DOHH2 (cell line): ENCODE results near the gene ZNF366.

Experiments used
- H3F3A ChIP-seq: fragments of 200-600 bp; sonication (generic), shearing (Covaris generic); 2 replicates; pipeline ENCODE4 v1.6.0; 2016; ENCODE audit warnings: antibody characterized with exemption, mild to moderate bottlenecking; ENCODE audit not compliant: control insufficient read depth, insufficient read depth
- H3K27ac ChIP-seq: fragments of 200-600 bp; sonication (generic); 2 replicates; pipeline ENCODE4 v1.5.1; 2014; ENCODE audit warnings: low read depth, mild to moderate bottlenecking, low read length, moderate library complexity
- H3K27me3 ChIP-seq: fragments of 200-600 bp; sonication (generic); 2 replicates; pipeline ENCODE4 v1.6.1; 2014; ENCODE audit warnings: mild to moderate bottlenecking, low read length, mixed read lengths; ENCODE audit not compliant: control insufficient read depth
- H3K36me3 ChIP-seq: fragments of 200-600 bp; sonication (generic); 2 replicates; pipeline ENCODE4 v1.6.1; 2014; ENCODE audit warnings: mild to moderate bottlenecking, low read length, moderate library complexity, mixed read lengths; ENCODE audit not compliant: control insufficient read depth
- H3K4me1 ChIP-seq: fragments of 200-600 bp; sonication (generic); 2 replicates; pipeline ENCODE4 v1.6.1; 2014; ENCODE audit warnings: mild to moderate bottlenecking, low read length, mixed read lengths; ENCODE audit not compliant: control insufficient read depth
- H3K4me2 ChIP-seq: fragments of 200-600 bp; sonication (generic); 2 replicates; pipeline ENCODE4 v1.6.0; 2014; ENCODE audit warnings: mild to moderate bottlenecking, low read length, moderate library complexity
- H3K4me3 ChIP-seq: fragments of 200-600 bp; sonication (generic); 2 replicates; pipeline ENCODE4 v1.5.1; 2014; ENCODE audit warnings: mild to moderate bottlenecking, low read length, mixed read lengths
- H3K79me2 ChIP-seq: fragments of 200-600 bp; sonication (generic); 2 replicates; pipeline ENCODE4 v1.6.1; 2014; ENCODE audit warnings: mild to moderate bottlenecking, low read length, mixed read lengths; ENCODE audit not compliant: control insufficient read depth
- H3K9me2 ChIP-seq: fragments of 200-600 bp; sonication (generic); replicated peaks from 2 replicates; pipeline ENCODE4 v1.6.1; 2014; ENCODE audit warnings: mild to moderate bottlenecking, low read length, mixed read lengths; ENCODE audit not compliant: control insufficient read depth
- H3K9me3 ChIP-seq: fragments of 200-600 bp; sonication (generic); 2 replicates; pipeline ENCODE4 v1.6.1; 2014; ENCODE audit warnings: antibody characterized with exemption, low read length, mixed read lengths; ENCODE audit not compliant: control insufficient read depth, insufficient read depth
- H4K20me1 ChIP-seq: fragments of 200-600 bp; sonication (generic); 2 replicates; pipeline ENCODE4 v1.6.0; 2014; ENCODE audit warnings: low read depth, mild to moderate bottlenecking, antibody characterized with exemption, low read length, moderate library complexity; ENCODE audit not compliant: control insufficient read depth, insufficient read depth
- EZH2phosphoT487 ChIP-seq: fragments of 200-600 bp; sonication (generic); IDR thresholded peaks from 2 replicates; pipeline ENCODE4 v1.6.1; 2017; ENCODE audit warnings: borderline replicate concordance, mild to moderate bottlenecking, antibody characterized with exemption, low read length, moderate library complexity, mixed read lengths
- TF ChIP-seq, protein P1 (sequence below): fragments of 200-600 bp; sonication (generic); IDR thresholded peaks from one replicate; pipeline ENCODE4 v1.5.1; 2014; ENCODE audit warnings: antibody characterized with exemption, mild to moderate bottlenecking, low read depth, low read length; ENCODE audit not compliant: poor library complexity, severe bottlenecking

The ZNF366 gene

DNA sequence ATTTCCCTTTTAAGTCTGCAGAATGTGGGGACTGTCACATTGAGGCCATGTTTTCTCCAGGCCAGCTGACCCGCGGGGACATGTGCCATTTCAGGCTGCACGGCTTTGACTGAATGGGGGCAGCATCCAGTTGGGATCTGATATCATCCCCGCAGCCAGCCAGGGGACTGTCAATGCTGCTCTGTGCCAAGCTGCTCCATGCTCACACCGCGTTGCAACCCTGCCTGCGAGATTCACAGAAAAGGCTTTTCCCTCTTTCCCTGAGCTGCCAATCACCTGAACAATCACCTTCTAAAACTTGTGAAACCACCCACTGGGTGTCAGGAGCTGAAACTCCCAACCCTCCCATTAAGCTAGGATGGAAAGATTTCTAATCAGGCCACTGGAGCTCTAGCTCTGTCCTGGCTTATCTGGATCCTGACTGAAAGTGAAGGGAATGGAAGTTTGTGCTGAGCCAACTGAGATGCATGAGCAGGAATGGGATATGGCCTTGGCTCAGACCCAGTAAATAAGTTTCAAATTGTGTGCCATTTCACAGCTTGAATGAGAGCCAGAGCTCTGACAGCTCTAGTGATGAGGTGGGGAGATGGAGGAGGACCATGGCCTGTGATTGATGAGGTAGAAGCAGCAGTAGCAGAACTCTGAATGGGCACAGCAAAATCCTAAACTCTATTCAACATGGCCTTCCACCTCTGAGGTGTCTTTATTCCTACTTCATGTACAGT, 34.5 kb upstream of the ZNF366 start:
- Histone ChIP-seq H3F3A (no peaks in the 10 kb centered on the region), H3K27me3 (no peaks in the 10 kb centered on the region; the same call in 1 of the 2 replicates), H3K4me2 (no peak overlapping the region), H3K27ac (no peak overlapping the region), H3K79me2 (no peaks in the 10 kb centered on the region), H3K36me3 (no peaks in the 10 kb centered on the region), H3K9me3 (no peaks in the 10 kb centered on the region), H3K4me3 (no peak overlapping the region), H4K20me1 (no peaks in the 10 kb centered on the region), H3K4me1 (no peaks in the 10 kb centered on the region), H3K9me2 (no peaks in the 10 kb centered on the region)
- TF ChIP-seq, protein P1, sequence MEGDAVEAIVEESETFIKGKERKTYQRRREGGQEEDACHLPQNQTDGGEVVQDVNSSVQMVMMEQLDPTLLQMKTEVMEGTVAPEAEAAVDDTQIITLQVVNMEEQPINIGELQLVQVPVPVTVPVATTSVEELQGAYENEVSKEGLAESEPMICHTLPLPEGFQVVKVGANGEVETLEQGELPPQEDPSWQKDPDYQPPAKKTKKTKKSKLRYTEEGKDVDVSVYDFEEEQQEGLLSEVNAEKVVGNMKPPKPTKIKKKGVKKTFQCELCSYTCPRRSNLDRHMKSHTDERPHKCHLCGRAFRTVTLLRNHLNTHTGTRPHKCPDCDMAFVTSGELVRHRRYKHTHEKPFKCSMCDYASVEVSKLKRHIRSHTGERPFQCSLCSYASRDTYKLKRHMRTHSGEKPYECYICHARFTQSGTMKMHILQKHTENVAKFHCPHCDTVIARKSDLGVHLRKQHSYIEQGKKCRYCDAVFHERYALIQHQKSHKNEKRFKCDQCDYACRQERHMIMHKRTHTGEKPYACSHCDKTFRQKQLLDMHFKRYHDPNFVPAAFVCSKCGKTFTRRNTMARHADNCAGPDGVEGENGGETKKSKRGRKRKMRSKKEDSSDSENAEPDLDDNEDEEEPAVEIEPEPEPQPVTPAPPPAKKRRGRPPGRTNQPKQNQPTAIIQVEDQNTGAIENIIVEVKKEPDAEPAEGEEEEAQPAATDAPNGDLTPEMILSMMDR = no peak
- no peak for TF ChIP-seq EZH2phosphoT487

DNA sequence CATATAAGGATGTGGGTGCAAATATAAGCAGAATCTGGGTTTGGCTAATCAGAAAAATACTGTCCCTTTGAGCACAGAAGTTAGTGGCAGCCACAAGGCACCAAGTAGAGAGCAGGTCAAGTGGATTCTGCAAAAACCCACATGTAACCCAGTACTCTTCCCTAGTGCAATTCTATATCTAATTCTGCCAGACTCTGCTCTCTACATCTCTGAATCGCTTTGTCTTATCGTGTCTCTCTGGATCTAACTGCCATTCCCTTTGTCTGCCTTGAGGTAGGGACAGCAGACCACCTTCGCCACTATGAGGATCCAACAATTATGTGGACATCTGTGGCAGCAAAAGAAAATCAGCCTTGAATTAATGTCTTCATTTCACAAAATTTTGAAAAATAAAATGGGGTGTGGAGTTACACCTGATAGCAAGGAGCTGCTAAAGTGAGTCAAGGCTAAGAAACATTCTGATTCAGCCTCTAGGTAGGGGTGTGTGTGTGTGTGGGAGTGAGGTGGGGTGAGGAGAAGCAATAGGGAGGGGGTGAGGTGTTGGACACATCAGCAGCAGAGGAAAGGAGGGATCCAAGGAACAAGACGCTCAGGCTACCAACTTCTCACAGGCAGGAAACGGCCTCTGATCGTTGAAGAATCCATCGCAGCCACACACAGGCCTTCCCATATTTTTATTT, 33.7 kb upstream of the ZNF366 start:
- H3K4me1 ChIP-seq = no peaks in the 10 kb centered on the region
- H3K27ac ChIP-seq = no peak overlapping the region
- H3K4me3 ChIP-seq = no peak overlapping the region
- H3K36me3 ChIP-seq = no peaks in the 10 kb centered on the region
- TF ChIP-seq, protein P1 = no peak
- TF ChIP-seq EZH2phosphoT487 = no peak
- no peaks in the 10 kb centered on the region for H3K79me2 ChIP-seq
- H3K4me2 ChIP-seq = no peak overlapping the region
- no peaks in the 10 kb centered on the region for H3K9me3 ChIP-seq
- H3K9me2 ChIP-seq = no peaks in the 10 kb centered on the region
- H4K20me1 ChIP-seq = no peaks in the 10 kb centered on the region
- H3K27me3 ChIP-seq = no peaks in the 10 kb centered on the region; the same call in 1 of the 2 replicates
- no peaks in the 10 kb centered on the region for H3F3A ChIP-seq

- H3K27ac ChIP-seq = no peak overlapping the region
- H3K79me2 ChIP-seq = no peaks in the 10 kb centered on the region
- no peaks in the 10 kb centered on the region for H3K4me1 ChIP-seq
- TF ChIP-seq, protein P1 = no peak
- no peak for TF ChIP-seq EZH2phosphoT487
- H3K4me3 ChIP-seq = no peak overlapping the region
- no peaks in the 10 kb centered on the region for H3K9me2 ChIP-seq
- H3K9me3 ChIP-seq = no peaks in the 10 kb centered on the region
- no peaks in the 10 kb centered on the region for H3K36me3 ChIP-seq
- H3K4me2 ChIP-seq = no peak overlapping the region
- H4K20me1 ChIP-seq = no peaks in the 10 kb centered on the region
- no peaks in the 10 kb centered on the region; the same call in 1 of the 2 replicates for H3K27me3 ChIP-seq
- no peaks in the 10 kb centered on the region for H3F3A ChIP-seq
Observed at GRCh38 chr5:72539726-72540125, 32.5 kb upstream of the ZNF366 start.
